Coronary artery (tissue), 2 donors: ENCODE data around the gene CCDC174.

Source experiments
- DNase-seq: peaks from one replicate; pipeline ENCODE4 v3.0.0-alpha.2; 2017; ENCODE audit warnings: low spot score
- H3K27ac ChIP-seq, 2 donors: fragments of 200-600 bp; sonication (generic); one replicate each; pipeline ENCODE4 v1.5.1; 2016 to 2019
- H3K4me3 ChIP-seq: fragments of 200-600 bp; sonication (generic); 2 replicates; pipeline ENCODE4 v1.5.1; 2016; ENCODE audit warnings: mild to moderate bottlenecking, moderate library complexity
- CTCF ChIP-seq: fragments of 200-600 bp; sonication (generic); IDR thresholded peaks from one replicate; pipeline ENCODE4 v1.5.1; 2019; ENCODE audit warnings: antibody characterized with exemption

The CCDC174 gene

GRCh38 chr3:14688525-14688924 is 37.0 kb downstream of the CCDC174 start:
- no peak for DNase-seq
- Histone ChIP-seq H3K4me3 (no peak overlapping the region), H3K27ac (no peak overlapping the region)
- no peak for TF ChIP-seq CTCF

- TF ChIP-seq CTCF = no peak
- no peak overlapping the region for H3K27ac ChIP-seq
- no peak overlapping the region for H3K4me3 ChIP-seq
- DNase-seq = no peak
Measured at GRCh38 chr3:14689247-14689980, 37.9 kb downstream of the CCDC174 start.

GRCh38 chr3:14691239-14691638 is 39.7 kb downstream of the CCDC174 start:
- TF ChIP-seq CTCF = no peak
- no peak overlapping the region for H3K27ac ChIP-seq

GRCh38 chr3:14691719-14692118 is 40.2 kb downstream of the CCDC174 start:
- H3K27ac ChIP-seq = no peak overlapping the region
- DNase-seq = no peak
- H3K4me3 ChIP-seq = no peak overlapping the region
- TF ChIP-seq CTCF = no peak

More at GRCh38 chr3:14691239-14691638, 39.7 kb downstream of the CCDC174 start:
- H3K4me3 ChIP-seq = no peak overlapping the region
- DNase-seq = no peak

GRCh38 chr3:14698601-14699244 is 47.2 kb downstream of the CCDC174 start:
- no peak for TF ChIP-seq CTCF
- no peak overlapping the region for H3K27ac ChIP-seq
- DNase-seq = no peak
- no peak overlapping the region for H3K4me3 ChIP-seq

- no peak overlapping the region for H3K27ac ChIP-seq
- no peak overlapping the region for H3K4me3 ChIP-seq
- no peak for DNase-seq
- TF ChIP-seq CTCF = no peak
Measured at GRCh38 chr3:14699643-14700042, 48.1 kb downstream of the CCDC174 start.

- TF ChIP-seq CTCF = no peak
- no peak for DNase-seq
- no peak overlapping the region for H3K27ac ChIP-seq
- no peak overlapping the region for H3K4me3 ChIP-seq
Measured at GRCh38 chr3:14700891-14701290, 49.3 kb downstream of the CCDC174 start.
